ENCODE data around the gene DDC.
A peak's percentile ranks its signal among the peaks of the same experiment; 100 is the strongest.
"Not testable (repeated sequence)": the region's sequence is repeated elsewhere in the genome, so short reads cannot be mapped to it uniquely, and the experiment has no call there.

Gene DDC

DNA sequence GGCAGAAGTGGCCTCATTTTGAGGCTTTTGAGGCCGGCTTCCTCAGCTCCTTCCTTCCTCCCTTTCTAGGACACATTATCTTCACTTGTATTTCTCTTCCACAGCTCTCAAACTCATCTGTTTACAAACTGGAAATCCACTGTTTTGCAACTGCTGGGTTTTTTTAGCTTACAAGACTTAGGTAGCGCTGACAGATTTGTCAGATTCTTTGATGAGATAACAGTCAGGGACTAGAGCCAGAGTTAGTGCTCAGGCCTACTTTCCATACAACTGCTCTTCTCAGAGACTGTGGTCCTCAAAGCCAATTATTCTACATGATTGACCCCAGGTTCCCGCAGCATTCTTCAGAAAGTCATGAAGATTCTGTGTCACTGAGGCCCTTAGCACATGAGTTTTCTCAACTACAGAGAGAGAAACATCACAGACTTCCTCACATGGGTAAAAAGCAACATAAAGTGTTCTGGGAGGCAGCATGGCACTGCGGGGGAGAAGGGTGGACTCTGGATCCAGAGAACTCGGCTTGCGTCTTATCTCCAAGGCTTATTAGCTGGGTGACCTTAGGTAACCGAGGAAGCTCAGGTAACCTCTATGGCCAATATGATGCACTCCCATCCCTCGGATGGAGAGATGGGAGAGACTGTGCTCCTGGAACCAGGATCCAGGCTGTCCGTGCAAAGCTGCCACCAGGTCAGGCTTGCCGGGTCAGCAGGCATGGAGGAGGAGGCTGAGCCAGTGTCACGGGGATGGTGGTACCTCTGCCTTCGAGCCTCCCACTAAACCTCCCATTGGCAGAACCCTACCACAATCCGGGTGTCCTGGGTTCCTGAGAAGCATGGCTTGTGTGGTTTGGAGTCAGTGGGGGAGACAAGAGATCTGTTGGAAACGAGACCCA is 10.5 kb downstream of the DDC start:
- no peak for DNase-seq

DNA sequence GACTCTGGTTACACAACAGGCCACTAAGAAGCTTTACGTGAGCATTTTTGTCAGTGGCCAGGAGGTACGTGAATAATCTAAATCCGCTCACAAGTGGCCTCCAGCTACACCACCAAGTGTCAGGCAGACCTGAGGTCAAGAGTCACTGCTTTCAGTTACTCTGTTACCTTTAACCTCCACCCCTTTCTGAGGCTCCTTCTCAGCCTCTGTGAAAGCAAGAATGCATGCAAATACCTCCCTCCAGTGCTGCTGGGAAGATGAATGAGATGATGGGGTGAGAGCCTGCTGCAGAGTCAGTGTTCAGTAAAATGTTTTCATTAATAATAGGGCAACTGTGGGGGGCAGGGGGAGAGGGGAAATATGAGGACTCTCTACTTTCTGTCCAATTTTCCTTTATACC is 11.2 kb downstream of the DDC start:
- DNase-seq: no peak

DNA sequence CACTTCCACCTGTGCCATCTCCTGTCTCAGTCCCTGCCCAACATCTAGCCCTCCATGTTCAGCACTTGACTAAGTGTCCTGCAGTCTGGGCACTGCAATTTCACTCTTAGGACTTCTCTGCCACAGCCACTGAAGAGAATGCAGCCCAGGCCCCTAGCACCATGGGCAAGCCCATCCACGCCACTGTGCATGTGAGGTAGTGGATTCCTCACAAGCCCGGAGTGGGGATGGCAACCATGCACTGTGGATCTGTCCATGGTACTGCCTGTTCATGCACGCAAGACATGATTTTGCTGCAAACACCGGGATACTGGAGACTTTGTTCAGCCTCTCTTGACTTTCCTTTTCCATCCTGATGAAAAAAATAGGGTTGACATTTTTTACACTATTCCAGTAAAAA is 12.3 kb downstream of the DDC start:
- DNase-seq: no peak

DNA sequence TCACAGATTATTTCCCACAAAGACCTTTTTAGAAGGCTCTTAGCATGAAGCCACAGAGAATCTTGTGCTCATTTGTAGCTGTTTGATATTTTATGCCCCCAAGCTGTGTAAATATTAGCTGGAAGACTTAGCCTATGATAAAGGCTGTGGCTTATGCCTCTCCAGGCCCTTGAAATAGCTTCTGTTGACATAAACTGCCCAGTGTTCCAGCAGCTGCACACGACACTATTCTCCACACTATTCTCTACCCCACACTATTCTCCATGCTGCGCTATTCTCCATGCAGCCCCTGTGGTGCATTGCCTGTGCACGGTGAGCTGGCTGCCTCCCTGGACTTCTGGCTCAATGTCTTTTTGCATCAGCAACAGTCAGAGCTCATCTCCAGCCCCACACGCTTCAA is 13.1 kb downstream of the DDC start:
- DNase-seq: no peak

DNA sequence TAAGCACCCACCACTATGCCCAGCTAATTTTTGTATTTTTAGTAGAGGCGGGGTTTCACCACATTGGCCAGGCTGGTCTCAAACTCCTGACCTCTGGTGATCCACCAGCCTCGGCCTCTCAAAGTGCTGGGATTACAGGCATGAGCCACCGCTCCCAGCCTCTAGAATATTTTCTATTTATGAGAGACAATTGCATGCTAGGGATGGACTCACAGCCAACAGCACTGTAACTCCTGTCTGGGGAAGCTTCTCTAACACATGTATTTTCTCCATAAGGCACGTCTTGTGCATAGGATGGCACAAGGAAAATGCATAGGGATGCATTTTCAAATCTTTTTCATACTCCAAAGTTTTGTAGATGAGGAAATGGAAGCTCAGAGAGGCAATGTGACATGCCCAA is 19.6 kb downstream of the DDC start:
- not testable (repeated sequence) for DNase-seq

DNA sequence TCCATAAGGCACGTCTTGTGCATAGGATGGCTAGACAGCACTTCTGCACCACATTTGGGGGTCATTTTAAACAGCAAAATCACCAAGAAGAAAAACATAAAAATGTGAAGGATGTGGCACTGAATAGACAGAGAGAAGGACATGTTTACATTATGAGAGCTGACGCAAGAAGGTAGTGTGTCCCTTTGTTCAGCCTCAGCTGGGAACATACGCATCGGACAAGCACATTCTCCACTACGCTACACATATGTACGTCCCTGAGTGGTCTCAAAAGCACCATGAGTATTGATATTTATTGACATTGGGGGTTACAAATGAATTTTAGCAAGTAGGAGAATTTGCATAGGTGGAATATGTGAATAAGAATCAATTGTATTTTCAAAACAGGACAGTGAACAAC is 20.2 kb downstream of the DDC start:
- no peak for DNase-seq

DNA sequence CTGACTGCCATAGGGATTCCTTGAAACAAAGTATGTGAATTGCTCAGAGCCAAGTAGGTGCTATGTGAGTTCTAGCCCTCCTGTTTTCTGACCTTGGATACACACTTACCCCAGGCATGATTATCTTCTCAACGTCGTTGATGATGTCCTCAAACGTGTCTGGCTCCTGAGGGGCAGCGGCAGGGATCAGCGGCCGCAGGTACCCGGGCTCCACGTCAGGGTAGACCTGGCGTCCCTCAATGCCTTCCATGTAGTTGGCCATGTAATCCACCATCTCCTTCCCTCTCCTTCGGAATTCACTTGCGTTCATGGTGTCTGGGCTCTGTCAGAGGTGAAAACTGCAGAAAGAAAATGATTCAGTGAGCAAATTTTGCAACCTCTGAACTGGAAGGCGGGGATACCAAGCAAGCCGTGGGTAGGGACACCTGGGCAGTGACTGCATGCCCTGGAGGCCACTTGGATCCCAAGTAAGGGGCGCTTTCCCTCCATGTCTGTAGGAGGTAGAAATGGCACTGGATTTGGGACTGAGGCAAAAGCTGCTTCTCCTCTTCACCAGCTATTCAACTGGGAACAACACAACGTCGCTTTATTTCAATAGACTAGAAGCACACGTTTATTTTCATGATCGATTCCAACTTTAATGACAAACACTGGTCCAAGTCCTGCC is 21.3 kb downstream of the DDC start:
- DNase-seq: no peak

DNA sequence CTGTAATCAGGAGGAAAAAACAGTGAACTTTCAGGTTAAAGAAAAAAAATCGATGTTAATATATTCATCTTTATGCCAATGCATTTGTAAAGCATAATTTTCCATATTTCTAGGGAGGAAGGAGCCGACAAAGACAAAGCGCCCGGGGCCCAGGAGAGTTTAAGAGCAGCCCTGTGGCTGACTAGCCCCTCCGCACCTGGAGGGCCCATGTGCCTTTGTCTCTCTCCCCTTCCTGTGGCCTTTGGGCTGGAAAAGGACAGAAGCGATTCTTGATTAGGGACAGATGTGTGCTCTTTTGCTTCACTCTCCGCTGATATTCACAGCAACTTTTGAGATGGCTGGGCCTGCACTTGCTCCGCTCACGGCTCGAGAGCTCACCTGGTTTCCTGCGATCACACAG is 23.1 kb downstream of the DDC start:
- no peak for DNase-seq

DNA sequence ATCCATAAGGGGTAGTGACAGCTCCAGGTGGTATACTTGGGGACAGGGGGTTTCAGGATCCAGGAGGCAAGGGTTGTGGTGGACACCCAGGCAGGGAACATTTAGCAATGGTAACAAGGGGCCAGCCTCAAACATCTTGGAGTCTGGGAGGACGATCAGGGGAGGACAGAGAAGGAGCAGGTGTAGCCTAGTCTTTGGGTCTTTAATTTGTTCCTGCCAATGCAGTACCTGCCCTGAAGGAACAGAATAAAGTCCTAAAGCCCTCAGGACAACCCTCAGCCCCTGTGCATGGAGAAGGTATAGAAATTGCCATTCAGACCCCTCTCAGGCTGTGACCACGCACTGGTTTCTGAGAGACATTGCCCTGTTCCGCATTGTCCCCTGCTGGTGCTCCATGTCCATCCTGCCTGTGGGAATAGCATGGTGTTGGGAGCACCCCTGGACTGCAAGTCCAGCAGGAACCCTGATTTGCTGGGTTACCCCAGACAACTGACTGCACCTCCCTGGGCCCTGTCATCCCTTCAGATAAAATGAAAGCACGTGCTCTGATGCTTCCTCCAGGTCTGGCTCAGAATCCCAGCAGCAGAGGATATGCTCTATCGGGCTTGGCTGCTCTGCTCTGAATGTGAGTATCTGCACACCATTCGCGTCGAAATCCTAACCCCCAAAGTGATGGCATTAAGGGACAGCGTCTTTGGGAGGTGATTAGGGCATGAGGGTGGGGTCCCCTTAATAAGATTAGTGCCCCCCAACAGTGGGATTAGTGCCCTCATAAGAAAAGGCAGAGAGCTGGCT is 24.2 kb downstream of the DDC start:
- DNase-seq: no peak

DNA sequence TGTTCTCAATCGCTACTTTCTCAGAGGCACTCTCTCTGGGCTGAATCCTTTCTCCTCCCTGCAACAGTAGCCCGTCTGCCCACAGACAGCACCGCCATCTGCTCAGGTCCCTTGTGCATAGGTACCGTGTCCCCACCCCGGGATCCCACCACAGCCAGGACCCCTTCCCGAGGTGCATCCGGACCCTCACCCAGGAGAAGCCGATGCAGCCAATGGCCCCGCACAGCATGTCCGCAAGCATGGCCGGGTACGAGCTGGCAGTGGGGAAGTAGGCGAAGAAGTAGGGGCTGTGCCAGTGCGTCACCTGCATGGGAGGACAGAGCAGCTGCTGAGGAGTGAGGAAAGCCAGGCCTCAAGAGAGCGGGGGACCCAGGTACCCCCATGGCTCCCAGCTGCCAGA is 25.5 kb downstream of the DDC start:
- no peak for DNase-seq

DNA sequence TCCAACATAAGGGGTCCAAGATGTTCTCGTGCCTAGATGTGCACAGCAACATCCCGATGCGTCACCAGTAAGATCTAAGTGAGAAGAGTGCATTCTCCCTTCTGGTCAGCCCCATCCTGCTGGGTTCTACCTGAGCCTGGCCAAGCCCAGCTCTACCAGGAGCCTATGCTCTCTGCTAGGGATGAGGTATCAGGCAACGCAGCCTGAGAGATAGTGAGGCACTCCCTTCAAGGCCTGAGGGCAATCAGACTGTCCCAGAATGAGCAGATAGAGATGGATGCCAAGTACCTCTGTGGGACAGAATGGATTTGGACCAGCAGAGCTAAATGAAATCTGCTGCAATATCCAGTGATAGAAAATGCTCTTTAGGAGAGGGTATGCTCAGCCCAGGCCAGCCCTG is 26.7 kb downstream of the DDC start:
- DNase-seq: no peak

DNA sequence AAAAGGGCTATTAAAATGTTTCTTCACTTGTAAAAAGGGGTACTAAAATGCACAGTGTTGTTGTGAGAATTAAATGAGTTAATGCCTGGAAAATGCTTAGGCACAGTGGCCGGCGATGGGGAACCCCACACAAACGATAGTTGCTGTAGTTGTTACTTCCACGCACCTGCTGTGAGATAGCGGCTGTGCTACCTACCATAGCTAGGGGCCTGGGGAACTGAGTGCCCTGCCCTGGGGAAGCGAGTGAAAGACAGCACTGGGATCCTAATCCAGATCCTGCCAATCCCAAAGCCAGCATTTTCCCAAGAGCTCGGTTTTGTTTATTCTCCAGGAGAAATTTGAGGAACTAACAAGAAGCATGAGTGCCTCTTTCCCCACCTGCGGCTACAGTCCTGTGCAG is 27.8 kb downstream of the DDC start:
- no peak for DNase-seq

DNA sequence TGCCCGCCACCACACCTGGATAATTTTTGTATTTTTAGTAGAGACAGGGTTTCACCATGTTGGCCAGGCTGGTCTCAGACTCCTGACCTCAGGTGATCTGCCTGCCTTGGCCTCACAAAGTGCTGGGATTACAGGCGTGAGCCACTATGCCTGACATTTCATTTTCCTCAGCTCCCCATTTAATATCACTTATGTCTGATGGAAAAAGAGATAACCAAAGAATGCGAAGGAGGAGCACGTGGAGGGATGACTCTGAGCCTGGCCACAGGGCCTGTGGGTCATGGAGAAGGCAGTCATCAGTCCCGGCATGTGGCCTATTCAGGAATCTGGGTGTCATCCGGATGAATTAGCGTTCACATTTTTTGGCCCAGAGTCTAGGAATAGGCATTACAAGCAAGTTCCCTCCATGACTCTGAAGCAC is 29.9 kb downstream of the DDC start:
- peak; percentile 43 for DNase-seq

DNA sequence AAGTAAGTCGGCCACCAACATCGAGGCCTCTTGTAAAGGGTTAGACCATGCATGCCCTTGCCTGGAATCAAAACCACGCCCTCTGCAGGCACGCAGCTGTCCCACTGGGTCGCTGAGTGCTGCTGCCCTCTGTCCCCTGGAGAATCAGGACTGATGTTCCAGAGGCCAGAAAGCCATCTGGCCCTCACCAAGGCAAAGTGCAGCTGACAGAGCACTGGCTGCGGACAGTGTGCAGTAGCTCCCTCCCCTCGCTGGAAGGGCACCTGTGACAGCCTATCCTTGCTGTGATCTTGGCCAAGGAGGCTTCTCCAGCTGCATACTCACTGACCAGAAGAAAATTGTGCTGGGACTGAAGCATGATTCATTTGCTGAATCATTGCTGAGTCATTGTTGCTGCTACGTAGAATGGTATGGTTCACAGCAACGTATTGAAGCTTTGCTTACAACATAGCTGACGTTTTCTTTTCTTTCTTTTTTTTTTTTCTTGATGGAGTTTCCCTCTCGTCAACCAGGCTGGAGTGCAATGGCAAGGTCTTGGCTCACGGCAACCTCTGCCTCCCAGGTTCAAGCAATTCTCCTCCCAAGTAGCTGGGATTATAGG is 30.4 kb downstream of the DDC start:
- peak; percentile 73 for DNase-seq

DNA sequence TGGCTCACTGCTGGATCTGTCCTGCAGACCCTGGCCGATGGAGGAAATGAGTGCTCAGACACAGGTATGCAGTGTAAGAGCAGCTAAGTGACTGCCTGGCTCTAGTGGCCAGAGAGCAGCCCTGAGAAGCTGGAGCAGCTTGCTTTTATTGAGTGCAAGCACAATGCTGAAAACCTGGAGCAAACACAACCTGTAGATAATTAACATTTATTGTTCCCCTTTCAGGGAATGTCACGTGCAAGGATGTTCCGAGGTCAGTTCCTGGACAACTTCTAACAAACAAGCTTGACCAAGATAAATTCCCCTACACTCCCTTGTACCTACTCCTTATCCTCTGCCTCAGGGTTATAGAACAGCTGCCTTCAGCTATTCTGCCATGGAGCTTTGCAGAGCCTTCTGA is 31.3 kb downstream of the DDC start:
- DNase-seq: no peak

DNA sequence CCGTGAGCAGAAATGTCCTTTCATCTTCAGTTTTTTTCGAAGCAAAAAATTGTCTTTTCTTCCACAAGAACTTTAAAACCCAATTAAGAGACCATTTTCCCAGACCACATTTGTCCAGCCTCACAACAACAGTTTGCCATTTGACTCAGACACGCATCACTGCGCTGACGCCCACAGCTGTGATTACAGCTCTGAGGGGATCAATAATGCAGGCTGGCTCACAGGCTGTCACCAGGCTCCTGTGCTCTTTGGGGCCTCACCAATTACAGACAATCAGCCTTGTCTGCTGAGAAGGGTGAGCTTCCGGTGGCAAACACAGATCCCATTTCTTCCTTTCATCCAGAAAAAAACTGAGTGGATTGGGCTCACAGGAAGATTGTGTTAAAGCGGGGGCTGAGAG is 33.3 kb downstream of the DDC start:
- no peak for DNase-seq

DNA sequence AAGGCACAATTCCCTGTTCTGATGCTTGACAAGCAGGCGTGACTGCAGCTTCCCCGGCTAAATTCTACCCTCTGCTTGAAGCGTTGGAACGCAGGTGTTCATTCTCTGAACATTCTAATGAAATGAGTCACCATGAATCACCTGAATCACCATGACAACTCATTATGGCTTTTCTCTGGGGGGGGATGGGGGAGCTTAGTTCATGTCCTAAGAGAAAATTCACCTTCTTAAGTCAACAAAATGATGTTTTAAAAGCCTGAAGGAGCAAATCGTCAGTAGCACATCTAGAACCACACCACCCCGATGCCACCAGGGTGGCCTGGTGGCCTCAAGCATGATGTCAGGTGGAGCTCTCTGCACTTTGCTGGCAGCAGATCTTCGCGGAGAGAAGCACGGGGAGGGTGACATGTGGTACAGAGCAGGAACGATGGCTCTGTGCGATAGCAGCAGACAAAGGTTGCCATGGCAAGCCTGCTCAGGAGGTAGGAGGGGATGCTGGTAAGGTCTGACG is 33.7 kb downstream of the DDC start:
- no peak for DNase-seq

DNA sequence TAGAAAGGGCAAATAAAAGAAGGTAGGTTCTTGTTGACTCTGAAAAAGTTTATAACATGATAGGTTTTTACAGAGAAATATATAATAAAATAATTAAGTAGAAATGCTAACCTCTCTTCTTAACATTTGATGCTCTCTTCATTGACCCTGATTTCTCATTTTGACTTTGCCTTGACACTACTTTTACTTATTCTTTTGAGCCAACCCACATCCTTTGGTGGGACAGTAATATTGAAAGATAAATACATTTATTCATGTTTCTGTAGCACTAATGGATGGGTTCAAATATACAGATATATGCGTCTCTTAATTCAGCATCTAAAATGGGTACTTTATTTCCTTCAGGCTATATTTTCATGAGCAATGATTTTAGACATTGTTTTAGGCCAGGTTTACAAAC is 34.4 kb downstream of the DDC start:
- DNase-seq: no peak

DNA sequence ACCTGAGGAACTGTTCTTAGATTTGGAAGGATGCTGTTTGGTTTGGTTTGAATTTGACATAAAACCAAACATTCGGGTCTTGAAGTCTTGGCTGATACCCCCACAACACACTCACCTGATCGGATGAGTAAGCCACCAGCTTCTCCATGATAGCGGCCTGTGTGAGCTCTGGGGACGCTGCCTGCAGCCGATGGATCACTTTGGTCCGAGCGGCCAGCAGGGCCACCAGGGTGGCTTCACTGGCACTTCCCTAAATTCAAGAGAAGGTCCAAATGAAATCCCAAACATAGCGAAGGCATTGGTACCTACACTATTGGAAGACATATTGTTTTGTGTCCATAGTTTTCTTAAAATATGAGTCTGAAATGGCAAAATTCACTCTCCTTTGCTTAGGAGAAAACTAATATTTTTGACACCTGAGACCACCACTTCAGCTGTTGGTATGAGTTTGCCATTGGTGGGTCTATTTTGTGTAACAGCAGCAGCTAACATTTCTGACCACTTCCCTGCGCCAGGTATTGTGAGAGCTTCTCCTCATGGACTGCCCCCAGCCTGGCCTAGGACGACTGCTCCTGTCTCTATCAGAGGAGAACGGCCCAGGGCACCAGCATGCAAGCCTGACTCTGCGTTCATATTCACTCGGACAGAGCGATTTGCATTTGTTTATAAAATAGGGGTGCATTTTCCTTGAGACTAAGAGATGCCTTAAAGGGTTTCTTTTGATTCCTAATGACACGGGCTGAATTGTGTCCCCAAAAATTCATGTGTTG is 35.9 kb downstream of the DDC start:
- no peak for DNase-seq

DNA sequence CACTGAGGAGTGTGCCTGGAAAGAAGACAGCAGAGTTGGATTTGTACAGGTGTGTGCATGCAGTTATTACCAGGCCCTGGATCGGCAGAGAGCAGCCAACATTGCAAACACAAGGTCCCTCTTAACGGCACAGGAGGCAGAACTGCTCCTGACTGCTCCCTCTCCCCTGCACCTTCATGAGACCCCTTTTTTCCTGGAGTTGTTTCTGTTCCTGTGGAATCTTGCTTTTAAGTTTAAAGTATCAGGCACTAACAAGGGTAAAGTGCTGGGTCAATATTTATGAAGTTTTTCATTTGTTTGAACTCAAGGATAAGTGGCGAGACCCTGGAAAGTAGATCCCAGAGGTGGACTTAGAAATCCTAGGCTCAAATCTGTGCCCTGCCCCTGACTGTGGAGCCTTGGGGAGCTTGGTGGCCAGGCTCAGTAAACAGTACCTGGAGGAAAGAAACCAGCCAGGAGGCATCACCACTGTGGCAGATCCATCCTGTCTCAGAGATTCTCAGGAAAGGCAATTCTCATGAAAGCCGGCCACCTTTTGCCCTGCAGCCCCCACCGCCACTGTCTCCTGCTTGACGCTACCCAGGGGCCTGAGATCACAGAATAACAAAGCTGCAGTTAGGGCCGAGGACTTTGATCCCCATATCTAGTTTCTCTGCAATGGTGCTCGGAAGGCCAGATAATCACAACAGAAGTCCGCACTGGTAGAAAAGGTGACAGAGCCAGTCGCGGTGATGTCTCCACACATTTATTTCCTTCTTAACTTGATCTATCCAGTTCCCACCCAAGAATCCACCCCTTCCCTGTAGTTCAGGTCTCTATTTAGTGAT is 36.7 kb downstream of the DDC start:
- no peak for DNase-seq

DNA sequence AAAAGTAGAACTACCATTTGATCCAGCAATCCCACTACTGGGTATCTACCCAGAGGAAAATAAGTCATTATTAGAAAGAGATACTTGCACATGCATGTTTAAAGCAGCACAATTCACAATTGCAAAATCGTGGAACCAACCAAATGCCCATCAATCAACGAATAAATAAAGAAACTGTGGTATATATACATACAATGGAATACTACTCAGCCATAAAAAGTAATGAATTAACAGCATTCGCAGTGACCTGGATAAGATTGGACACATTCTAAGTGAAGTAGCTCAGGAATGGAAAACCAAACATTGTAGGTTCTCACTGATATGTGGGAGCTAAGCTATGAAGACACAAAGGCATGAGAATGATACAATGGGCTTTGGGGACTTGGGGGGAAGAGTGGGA is 45.9 kb downstream of the DDC start:
- DNase-seq: not testable (repeated sequence)
